HG02938 (cell line): ENCODE data around the gene MZT1.

Experiments used
- ATAC-seq: cut with Tn5 transposase; IDR thresholded peaks from one replicate; pipeline ENCODE4 v1.9.1; 2021; ENCODE audit warnings: mild to moderate bottlenecking, moderate library complexity; ENCODE audit not compliant: unreplicated experiment

Gene MZT1

GRCh38 chr13:72686766-72687165 lies 40.7 kb downstream of the MZT1 start:
- no peak for ATAC-seq

GRCh38 chr13:72680353-72680752 lies 47.1 kb downstream of the MZT1 start:
- no peak for ATAC-seq

GRCh38 chr13:72678312-72678711 lies 49.1 kb downstream of the MZT1 start:
- no peak for ATAC-seq

GRCh38 chr13:72677431-72677830 lies 50.0 kb downstream of the MZT1 start:
- no peak for ATAC-seq

GRCh38 chr13:72666391-72666790 lies 61.0 kb downstream of the MZT1 start:
- no peak for ATAC-seq

- ATAC-seq = no peak
Measured at GRCh38 chr13:72662548-72662947, 64.9 kb downstream of the MZT1 start.
